Measurements from ENCODE around the gene VAV2.

GRCh38 chr9:133819923-133820322 lies 172.2 kb downstream of the VAV2 start:
- TF ChIP-seq CTCF (IDR thresholded peaks at IDR 0.05 in 2 of 3, conservative IDR thresholded peaks at IDR 0.05 in 1 of 3; ENCODE audit: insufficient read depth in 2 of 3, low read depth in 1 of 3, low read length in 3 of 3): no peak
- no peak for TF ChIP-seq SAP30 (IDR thresholded peaks at IDR 0.05; ENCODE audit: borderline replicate concordance, insufficient read depth, low read depth, low read length, poor library complexity, severe bottlenecking)
- no peak for TF ChIP-seq JUND (IDR thresholded peaks at IDR 0.05; ENCODE audit: borderline replicate concordance, low read depth, low read length)
- TF ChIP-seq JUND (tag; IDR thresholded peaks at IDR 0.05; ENCODE audit: borderline replicate concordance, low read depth, low read length): no peak
- no peak for TF ChIP-seq HMGXB4 (CRISPR knock-in tag; IDR thresholded peaks at IDR 0.05)
- TF ChIP-seq POLR2A (conservative IDR thresholded peaks at IDR 0.05): no peak
- TF ChIP-seq DPF2 (IDR thresholded peaks at IDR 0.05): no peak
- no peak for TF ChIP-seq SIN3A (IDR thresholded peaks at IDR 0.05; ENCODE audit: borderline replicate concordance in 2 of 2, control insufficient read depth in 1 of 2, low read depth in 2 of 2, low read length in 2 of 2)
- TF ChIP-seq PKNOX1 (IDR thresholded peaks at IDR 0.05): no peak
- no peak for TF ChIP-seq HDAC2 (IDR thresholded peaks at IDR 0.05)

Data from K562 (cell line).